ENCODE measurements around the gene ARL16.

Gene ARL16

GRCh38 chr17:81710514-81711308 is 27.1 kb upstream of the ARL16 start:
- H3K27ac ChIP-seq = peak overlapping the region; percentile 98
- TF ChIP-seq ZFX (IDR thresholded peaks at IDR 0.05) (no peak), CTCF (conservative IDR thresholded peaks at IDR 0.05) (no peak)

- H3K27ac ChIP-seq = 0 out of 2 replicates have a peak overlapping the region, but pooled peaks have one; percentile 1
- TF ChIP-seq CTCF (conservative IDR thresholded peaks at IDR 0.05) = no peak
- TF ChIP-seq ZFX (IDR thresholded peaks at IDR 0.05) = no peak
Observed at GRCh38 chr17:81708739-81709185, 25.2 kb upstream of the ARL16 start.

- TF ChIP-seq ZFX (IDR thresholded peaks at IDR 0.05) (no peak), CTCF (conservative IDR thresholded peaks at IDR 0.05) (no peak)
- 0 out of 2 replicates have a peak overlapping the region, but pooled peaks have one; percentile 1 for H3K27ac ChIP-seq
Observed at GRCh38 chr17:81707725-81708646, 24.4 kb upstream of the ARL16 start.

- TF ChIP-seq ZFX (IDR thresholded peaks at IDR 0.05) (no peak), CTCF (conservative IDR thresholded peaks at IDR 0.05) (no peak; the same call in 1 of the 2 replicates)
- H3K27ac ChIP-seq = no peak overlapping the region
Observed at GRCh38 chr17:81706757-81707624, 23.4 kb upstream of the ARL16 start.

GRCh38 chr17:81706232-81706611 is 22.6 kb upstream of the ARL16 start:
- no peak for TF ChIP-seq ZFX (IDR thresholded peaks at IDR 0.05)
- TF ChIP-seq CTCF (conservative IDR thresholded peaks at IDR 0.05) = no peak
- no peak overlapping the region for H3K27ac ChIP-seq

GRCh38 chr17:81705518-81706231 is 22.1 kb upstream of the ARL16 start:
- H3K27ac ChIP-seq = no peak overlapping the region
- TF ChIP-seq CTCF (conservative IDR thresholded peaks at IDR 0.05) (no peak), ZFX (IDR thresholded peaks at IDR 0.05) (no peak)

All from C4-2B (cell line).